Stomach (tissue), 4 donors: ENCODE results near the gene YBX1.

Experiments used
- POLR2A ChIP-seq, 4 donors: fragments of 450-650 bp; IDR thresholded peaks; one replicate each; pipeline ENCODE4 v1.6.1; 2016; ENCODE audit warnings: antibody characterized with exemption in 4 of 4, control low read depth in 2 of 4, mild to moderate bottlenecking in 1 of 4, moderate library complexity in 1 of 4
- POLR2AphosphoS5 ChIP-seq, 3 donors: sonication (generic); formaldehyde crosslinking; IDR thresholded peaks; one replicate each; pipeline ENCODE4 v1.6.1; 2016; ENCODE audit warnings: antibody characterized with exemption in 3 of 3
- TF ChIP-seq, protein P1 (sequence below), 7 experiments: fragments of 450-650 bp in 4 of 7; fragments of 200-600 bp in 3 of 7; sonication (generic) in 3 of 7; IDR thresholded peaks; one replicate each; pipeline ENCODE4 v1.5.1; 2016 to 2019; ENCODE audit warnings: antibody characterized with exemption in 7 of 7, control low read depth in 2 of 7, mild to moderate bottlenecking in 1 of 7

DNA sequence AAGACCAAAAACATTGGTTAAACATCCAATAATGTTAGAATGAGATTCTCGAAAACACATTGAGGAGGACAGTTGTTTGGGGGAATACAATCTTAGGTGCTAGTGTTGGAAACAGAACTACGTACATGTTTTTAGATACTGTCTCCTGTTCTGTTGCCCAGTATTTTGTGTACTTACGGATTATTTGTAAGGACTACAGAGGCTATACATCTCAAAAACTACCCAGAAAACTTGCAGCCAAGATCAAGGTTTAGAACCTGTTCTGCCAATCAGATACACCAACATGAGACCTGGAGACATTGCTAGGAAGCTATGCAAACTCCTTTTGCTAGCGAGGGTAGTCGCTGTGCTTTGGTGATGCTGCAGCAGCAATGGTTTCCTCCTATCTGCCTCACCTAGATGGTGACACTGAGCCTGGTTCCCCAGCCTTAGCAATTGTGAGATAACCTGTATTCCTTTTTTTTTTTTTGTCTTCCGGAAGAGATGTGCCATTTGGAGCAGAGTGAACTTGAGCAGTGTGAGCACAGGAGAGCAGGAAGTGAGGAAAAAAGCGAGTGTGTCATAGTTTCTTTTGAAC lies 21.8 kb downstream of the YBX1 start:
- TF ChIP-seq POLR2A (IDR thresholded peaks at IDR 0.05) (no peak), POLR2AphosphoS5 (IDR thresholded peaks at IDR 0.05) (no peak)
- TF ChIP-seq, protein P1, sequence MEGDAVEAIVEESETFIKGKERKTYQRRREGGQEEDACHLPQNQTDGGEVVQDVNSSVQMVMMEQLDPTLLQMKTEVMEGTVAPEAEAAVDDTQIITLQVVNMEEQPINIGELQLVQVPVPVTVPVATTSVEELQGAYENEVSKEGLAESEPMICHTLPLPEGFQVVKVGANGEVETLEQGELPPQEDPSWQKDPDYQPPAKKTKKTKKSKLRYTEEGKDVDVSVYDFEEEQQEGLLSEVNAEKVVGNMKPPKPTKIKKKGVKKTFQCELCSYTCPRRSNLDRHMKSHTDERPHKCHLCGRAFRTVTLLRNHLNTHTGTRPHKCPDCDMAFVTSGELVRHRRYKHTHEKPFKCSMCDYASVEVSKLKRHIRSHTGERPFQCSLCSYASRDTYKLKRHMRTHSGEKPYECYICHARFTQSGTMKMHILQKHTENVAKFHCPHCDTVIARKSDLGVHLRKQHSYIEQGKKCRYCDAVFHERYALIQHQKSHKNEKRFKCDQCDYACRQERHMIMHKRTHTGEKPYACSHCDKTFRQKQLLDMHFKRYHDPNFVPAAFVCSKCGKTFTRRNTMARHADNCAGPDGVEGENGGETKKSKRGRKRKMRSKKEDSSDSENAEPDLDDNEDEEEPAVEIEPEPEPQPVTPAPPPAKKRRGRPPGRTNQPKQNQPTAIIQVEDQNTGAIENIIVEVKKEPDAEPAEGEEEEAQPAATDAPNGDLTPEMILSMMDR (IDR thresholded peaks at IDR 0.05), result no peak
